ENCODE measurements around the gene PSMA8.
A peak's percentile ranks its signal among the peaks of the same experiment; 100 is the strongest.

PSMA8 gene

GRCh38 chr18:26090130-26091046 is 43.3 kb upstream of the PSMA8 start, which contains the start of gene SS18 (continued):
- TF ChIP-seq TSHZ2 (CRISPR knock-in tag; IDR thresholded peaks at IDR 0.05) (no peak; the same call in 1 of the 2 replicates), RARB (CRISPR knock-in tag; IDR thresholded peaks at IDR 0.05) (no peak), TOX (CRISPR knock-in tag; IDR thresholded peaks at IDR 0.05; ENCODE audit: borderline replicate concordance) (no peak), ZC3H10 (CRISPR knock-in tag; IDR thresholded peaks at IDR 0.05) (no peak), CREB5 (CRISPR knock-in tag; IDR thresholded peaks at IDR 0.05; ENCODE audit: low read depth) (no peak)

GRCh38 chr18:26091047-26091630 is 42.5 kb upstream of the PSMA8 start:
- ATAC-seq, result peak; percentile 76
- TF ChIP-seq ZFP3 (CRISPR knock-in tag; IDR thresholded peaks at IDR 0.05) (peak; percentile 94), BACH2 (CRISPR knock-in tag; IDR thresholded peaks at IDR 0.05; ENCODE audit: borderline replicate concordance) (no peak)

GRCh38 chr18:26096852-26097251 is 36.8 kb upstream of the PSMA8 start:
- TF ChIP-seq ZFP3 (CRISPR knock-in tag; IDR thresholded peaks at IDR 0.05) (no peak), ZNF70 (CRISPR knock-in tag; IDR thresholded peaks at IDR 0.05) (no peak), GLIS3 (CRISPR knock-in tag; IDR thresholded peaks at IDR 0.05) (no peak), ZNF565 (CRISPR knock-in tag; conservative IDR thresholded peaks at IDR 0.05; ENCODE audit: low read depth) (no peak), ESRRG (CRISPR knock-in tag; IDR thresholded peaks at IDR 0.05) (no peak), ARNTL (CRISPR knock-in tag; IDR thresholded peaks at IDR 0.05; ENCODE audit: borderline replicate concordance, low read depth) (no peak), SNAI2 (CRISPR knock-in tag; IDR thresholded peaks at IDR 0.05) (no peak), ZFP30 (CRISPR knock-in tag; IDR thresholded peaks at IDR 0.05) (no peak), RARB (CRISPR knock-in tag; IDR thresholded peaks at IDR 0.05) (no peak), ZNF8 (CRISPR knock-in tag; IDR thresholded peaks at IDR 0.05) (no peak), ZC3H10 (CRISPR knock-in tag; IDR thresholded peaks at IDR 0.05) (no peak), CSDC2 (CRISPR knock-in tag; IDR thresholded peaks at IDR 0.05) (no peak), OSR1 (CRISPR knock-in tag; IDR thresholded peaks at IDR 0.05) (no peak), PATZ1 (CRISPR knock-in tag; IDR thresholded peaks at IDR 0.05; ENCODE audit: borderline replicate concordance) (no peak), TOX (CRISPR knock-in tag; IDR thresholded peaks at IDR 0.05; ENCODE audit: borderline replicate concordance) (no peak), POU6F1 (CRISPR knock-in tag; IDR thresholded peaks at IDR 0.05; ENCODE audit: borderline replicate concordance, low read depth) (no peak), ISL1 (CRISPR knock-in tag; IDR thresholded peaks at IDR 0.05) (no peak), CSRNP3 (CRISPR knock-in tag; IDR thresholded peaks at IDR 0.05) (no peak), PPARA (CRISPR knock-in tag; IDR thresholded peaks at IDR 0.05; ENCODE audit: borderline replicate concordance) (no peak), TCF4 (CRISPR knock-in tag; IDR thresholded peaks at IDR 0.05; ENCODE audit: borderline replicate concordance) (no peak)
- no peak for ATAC-seq

Data from SK-N-SH treated with all-trans-retinoic acid at 6 μM for 48 hours (cell line).